ENCODE measurements around the gene PLXDC1.
"Not testable (repeated sequence)": the region's sequence is repeated elsewhere in the genome, so short reads cannot be mapped to it uniquely, and the experiment has no call there.

Gene PLXDC1

DNA sequence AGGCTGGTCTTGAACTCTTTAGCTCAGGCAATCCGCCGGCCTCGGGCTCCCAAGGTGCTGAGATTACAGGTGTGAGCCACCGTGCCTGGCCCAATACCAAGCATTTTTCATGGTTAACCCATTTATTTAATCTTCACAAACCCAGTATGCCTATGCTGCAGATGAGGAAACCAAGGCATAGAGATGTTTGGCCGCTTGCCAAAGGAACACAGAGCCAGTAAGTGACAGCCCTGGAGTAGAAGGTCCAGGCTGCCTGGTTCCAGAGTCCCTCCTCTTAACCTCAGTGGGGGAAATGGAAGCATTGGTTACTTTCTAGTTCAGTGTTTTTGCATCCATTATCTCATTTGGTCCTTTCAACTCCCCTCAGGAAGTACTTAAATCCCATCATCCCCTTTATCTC is 29.9 kb upstream of the PLXDC1 start:
- DNase-seq (ENCODE audit: low read depth), result no peak

- no peak for DNase-seq (ENCODE audit: low read depth)
Measured at GRCh38 chr17:39178536-39178935, 27.1 kb upstream of the PLXDC1 start.

GRCh38 chr17:39177256-39177655 is 25.8 kb upstream of the PLXDC1 start:
- DNase-seq (ENCODE audit: low read depth), result no peak

DNA sequence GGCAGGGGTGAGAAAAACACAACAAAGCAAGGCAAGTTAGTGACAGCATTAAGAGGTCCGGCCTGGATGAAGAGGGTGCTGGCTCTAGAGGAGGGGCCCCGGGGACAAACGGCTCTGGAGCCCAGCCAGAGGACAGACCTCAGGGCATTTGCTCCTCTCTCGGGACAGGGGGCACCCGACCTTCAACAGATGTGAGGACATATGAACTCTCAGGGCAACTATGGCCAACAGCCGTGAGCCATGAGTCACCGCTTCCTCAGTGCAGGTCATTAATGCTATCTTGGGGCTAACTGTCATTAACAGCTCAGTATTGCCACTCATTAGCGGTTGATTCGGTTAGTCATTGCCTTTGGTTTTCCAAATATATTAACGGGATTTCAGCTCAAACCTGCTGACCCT is 24.3 kb upstream of the PLXDC1 start:
- no peak for DNase-seq (ENCODE audit: low read depth)

DNA sequence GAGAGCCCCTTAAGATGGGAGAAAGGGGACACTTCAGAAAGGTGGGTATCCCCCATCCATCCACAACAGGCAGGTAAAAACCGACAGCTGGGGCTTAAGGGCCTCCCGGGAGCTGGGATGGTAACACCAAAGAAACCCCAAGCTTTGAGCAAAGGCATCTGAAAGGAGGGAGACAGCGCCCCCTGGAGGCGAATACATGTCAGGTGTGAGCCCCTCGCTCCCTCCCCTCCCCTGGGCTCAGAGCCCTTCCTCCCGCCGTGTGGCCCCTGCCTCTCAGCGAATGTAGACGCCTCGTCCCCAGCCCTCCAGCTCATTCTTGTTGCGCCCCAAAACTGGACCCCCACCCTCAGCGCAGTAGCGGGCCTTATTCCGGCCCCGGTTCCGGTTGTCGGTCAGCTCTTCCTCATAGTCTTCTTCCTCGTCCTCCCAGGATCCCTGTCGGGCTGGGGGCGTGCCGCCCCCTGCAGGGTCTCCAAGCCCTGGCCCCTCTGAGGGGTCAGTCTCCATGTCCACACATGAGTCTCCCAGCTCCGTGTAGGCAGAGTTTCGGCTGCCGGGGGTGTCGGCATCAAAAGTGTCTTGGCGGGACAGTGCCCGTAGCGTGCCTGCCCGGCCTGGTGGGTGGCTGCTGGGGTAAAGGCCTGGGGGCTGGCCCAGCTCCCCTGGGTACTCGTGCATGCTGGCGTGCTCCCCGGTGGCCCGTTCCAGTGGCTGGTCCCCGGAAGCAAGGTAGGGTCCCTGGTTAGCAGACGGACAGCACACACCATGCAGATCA is 23.7 kb upstream of the PLXDC1 start:
- DNase-seq (ENCODE audit: low read depth), result peak; percentile 47

GRCh38 chr17:39173526-39174274 is 22.3 kb upstream of the PLXDC1 start:
- DNase-seq (ENCODE audit: low read depth), result no peak

DNA sequence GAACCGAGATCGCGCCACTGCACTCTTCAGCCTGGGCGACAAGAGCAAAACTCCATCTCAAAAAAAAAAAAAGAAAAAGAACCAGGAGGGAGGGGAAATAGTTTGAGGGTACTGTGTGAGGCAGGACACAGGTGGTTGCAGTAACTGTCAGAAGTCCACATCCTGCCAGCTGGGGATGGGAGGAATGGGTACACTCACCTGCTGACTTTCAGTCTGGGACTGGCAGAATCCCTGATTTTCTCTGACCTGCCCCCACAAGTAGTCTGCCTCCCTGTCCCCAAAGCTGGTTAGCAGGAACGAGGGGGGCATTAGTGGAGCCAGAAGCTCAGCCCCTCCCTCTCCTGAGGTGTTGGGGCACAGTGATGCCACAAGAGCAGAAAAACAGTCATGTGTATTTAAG is 21.6 kb upstream of the PLXDC1 start:
- DNase-seq (ENCODE audit: low read depth), result no peak

DNA sequence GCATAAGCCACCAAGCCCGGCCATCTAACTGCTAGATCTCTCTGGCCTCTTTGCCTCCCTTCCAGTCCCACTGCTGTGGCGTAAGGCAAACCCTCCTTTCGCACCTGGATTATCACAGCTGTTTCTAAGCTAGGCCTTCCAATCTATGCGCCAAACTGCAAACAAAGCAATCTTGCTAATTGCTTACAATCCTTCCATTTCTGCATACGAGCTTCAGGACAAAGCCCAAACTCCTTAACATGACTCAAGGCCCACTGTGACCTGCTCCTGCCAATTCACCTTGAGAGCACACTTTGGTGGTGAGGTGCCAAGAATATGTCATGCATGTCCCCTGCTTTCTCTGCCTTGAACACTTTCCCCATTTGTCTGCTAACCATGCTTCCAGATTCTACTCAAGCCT is 20.5 kb upstream of the PLXDC1 start:
- no peak for DNase-seq (ENCODE audit: low read depth)

- no peak for DNase-seq (ENCODE audit: low read depth)
Measured at GRCh38 chr17:39170558-39170957, 19.1 kb upstream of the PLXDC1 start.

GRCh38 chr17:39170109-39170508 is 18.7 kb upstream of the PLXDC1 start:
- no peak for DNase-seq (ENCODE audit: low read depth)

DNA sequence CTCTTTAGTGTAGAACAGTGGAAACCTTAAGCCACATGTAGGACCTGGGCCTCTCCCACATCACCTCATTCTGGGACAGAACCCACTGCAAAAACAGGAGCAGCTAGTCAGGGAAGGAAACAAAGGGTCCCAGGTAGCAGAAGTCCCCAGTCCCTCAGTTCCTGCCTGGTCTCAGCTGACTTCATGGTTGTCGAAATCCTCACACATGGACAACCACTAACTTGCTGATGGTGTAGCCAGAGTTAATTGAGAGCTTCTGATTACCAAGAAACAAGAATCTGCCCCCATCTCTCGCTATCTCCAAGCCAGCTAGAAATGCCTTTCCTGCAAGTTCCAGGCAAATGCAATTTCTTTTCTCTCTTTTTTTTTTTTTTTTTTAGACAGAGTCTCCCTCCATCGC is 18.1 kb upstream of the PLXDC1 start:
- DNase-seq (ENCODE audit: low read depth), result no peak

- DNase-seq (ENCODE audit: low read depth), result no peak
Measured at GRCh38 chr17:39169101-39169500, 17.7 kb upstream of the PLXDC1 start.

GRCh38 chr17:39168503-39168902 is 17.1 kb upstream of the PLXDC1 start:
- DNase-seq (ENCODE audit: low read depth), result not testable (repeated sequence)

- no peak for DNase-seq (ENCODE audit: low read depth)
Measured at GRCh38 chr17:39167476-39167875, 16.0 kb upstream of the PLXDC1 start.

- no peak for DNase-seq (ENCODE audit: low read depth)
Measured at GRCh38 chr17:39166437-39167335, 15.2 kb upstream of the PLXDC1 start.

DNA sequence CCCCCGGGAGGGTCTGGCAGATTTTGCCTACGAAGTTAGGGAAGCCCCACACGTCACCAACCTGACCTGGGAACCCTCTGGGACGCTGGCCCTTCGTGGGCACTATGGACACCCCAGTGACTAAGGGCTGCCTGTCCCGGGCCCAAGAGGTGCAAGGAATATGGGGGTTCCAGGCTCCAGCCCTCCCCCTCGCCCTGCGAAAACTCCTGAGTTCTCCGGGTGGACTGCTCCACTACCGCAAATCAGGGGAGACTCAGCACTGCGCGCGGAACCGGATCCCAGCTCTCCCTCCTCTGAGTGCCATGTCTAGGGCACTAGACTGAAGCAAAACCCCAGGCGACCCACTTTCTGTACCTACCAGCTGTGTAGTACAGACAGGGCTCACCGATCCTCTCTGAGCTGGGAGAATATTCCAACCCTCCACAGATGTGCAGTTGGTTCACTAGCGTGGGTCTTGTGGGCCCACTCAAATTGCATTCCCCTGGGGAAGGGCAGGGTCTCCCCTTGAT is 14.5 kb upstream of the PLXDC1 start, which contains the start of gene ARL5C:
Gene ARL5C, minus strand, starts transcription at position 321 of the 509 bp plus-strand sequence. CDS start 401 bp downstream, outside the sequence.
- DNase-seq (ENCODE audit: low read depth), result no peak

- no peak for DNase-seq (ENCODE audit: low read depth)
Measured at GRCh38 chr17:39165178-39165840, 13.9 kb upstream of the PLXDC1 start.

- peak; percentile 92 for DNase-seq (ENCODE audit: low read depth)
Measured at GRCh38 chr17:39164675-39165143, 13.3 kb upstream of the PLXDC1 start.

GRCh38 chr17:39161962-39162361 is 10.5 kb upstream of the PLXDC1 start:
- no peak for DNase-seq (ENCODE audit: low read depth)

DNA sequence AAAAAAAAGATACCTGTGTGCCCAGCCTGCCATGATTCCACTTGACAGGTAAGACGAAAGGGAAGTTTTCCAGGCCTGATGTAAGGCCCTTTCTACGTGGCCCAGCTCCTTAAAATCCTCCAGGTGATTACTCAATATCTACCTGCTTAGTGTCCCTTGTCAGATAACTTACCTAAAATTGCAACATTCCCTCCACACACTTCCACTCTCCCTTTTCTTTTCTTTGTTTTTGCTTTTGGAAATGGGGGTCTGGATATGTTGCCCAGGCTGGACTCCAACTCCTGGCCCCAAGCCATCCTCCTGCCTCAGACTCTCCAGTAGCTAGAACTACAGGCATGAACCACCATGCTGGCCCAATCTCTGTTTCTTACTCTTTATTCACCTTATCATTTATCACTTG is 7.2 kb upstream of the PLXDC1 start:
- DNase-seq (ENCODE audit: low read depth), result no peak

DNA sequence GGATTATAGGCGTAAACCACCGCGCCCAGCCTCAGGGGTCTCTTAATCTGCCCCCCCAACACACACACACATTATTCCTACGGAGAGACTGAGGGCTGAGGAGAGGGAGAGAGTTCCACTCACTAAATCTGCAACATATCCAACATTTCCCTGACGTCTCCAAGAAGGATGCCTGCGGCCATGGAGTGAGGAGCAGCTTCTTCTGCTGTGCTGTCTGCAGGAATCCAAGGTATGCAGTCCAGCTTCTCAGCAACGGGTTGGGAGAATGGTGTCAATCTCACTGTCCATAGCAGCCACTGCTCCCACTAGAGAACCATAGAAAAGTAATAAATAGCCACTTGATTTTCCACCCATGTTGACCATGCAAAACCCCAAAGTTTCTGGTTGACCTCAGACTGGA is 5.1 kb upstream of the PLXDC1 start:
- DNase-seq (ENCODE audit: low read depth), result no peak

GRCh38 chr17:39155654-39156053 is 4.2 kb upstream of the PLXDC1 start:
- no peak for DNase-seq (ENCODE audit: low read depth)
